RWPE1 (cell line): ENCODE results near the gene SGK1.

ENCODE experiments used
- CTCF ChIA-PET: fragments of 350-600 bp; sonication (Branson Sonifier 250); formaldehyde crosslinking; extraction: SDS; loops from one replicate; lab custom pipeline; 2021; lab: Yijun Ruan, JAX
- POLR2A ChIA-PET: fragments of 400-600 bp; formaldehyde crosslinking; extraction: SDS; loops from one replicate; lab custom pipeline; 2020; ENCODE audit warnings: antibody characterized with exemption; ENCODE audit not compliant: low non-redundant PET; lab: Yijun Ruan, JAX
- DNase-seq: peaks from one replicate; pipeline ENCODE4 v3.0.0; 2012; ENCODE audit warnings: low spot score
- H3K27ac ChIP-seq: fragments of 450-650 bp; 2 replicates; pipeline ENCODE4 v1.5.1; 2017
- CTCF ChIP-seq: fragments of 450-650 bp; conservative IDR thresholded peaks from 2 replicates; pipeline ENCODE4 v1.5.1; 2017; ENCODE audit warnings: low read depth, mild to moderate bottlenecking

Gene SGK1

GRCh38 chr6:134165561-134166201, 152.2 kb downstream of the SGK1 start:
- DNase-seq: no peak
- ChIA-PET POLR2A (no interaction called here), CTCF (interaction anchor here (0.6 kb wide), 1 partner anchor 124 kb away, joined by 3 read pairs; no protein-coding TSS in a partner anchor)

GRCh38 chr6:134164300-134164699, 153.6 kb downstream of the SGK1 start:
- POLR2A ChIA-PET: no interaction called here
- CTCF ChIA-PET: no interaction called here

More at GRCh38 chr6:134165561-134166201, 152.2 kb downstream of the SGK1 start:
- H3K27ac ChIP-seq: no peak overlapping the region
- no peak for TF ChIP-seq CTCF

GRCh38 chr6:134162932-134163331, 155.0 kb downstream of the SGK1 start:
- no peak for TF ChIP-seq CTCF
- H3K27ac ChIP-seq: no peak overlapping the region
- ChIA-PET POLR2A (no interaction called here), CTCF (no interaction called here)
- DNase-seq: no peak

More at GRCh38 chr6:134164300-134164699, 153.6 kb downstream of the SGK1 start:
- DNase-seq: no peak
- no peak overlapping the region for H3K27ac ChIP-seq
- TF ChIP-seq CTCF: no peak

- no peak overlapping the region for H3K27ac ChIP-seq
- peak; percentile 62 for DNase-seq
- no peak for TF ChIP-seq CTCF
- ChIA-PET CTCF (interaction anchor here (0.5 kb wide), 1 partner anchor 713 kb away, joined by 4 read pairs; no protein-coding TSS in a partner anchor), POLR2A (no interaction called here)
Observed at GRCh38 chr6:134161041-134161440, 156.9 kb downstream of the SGK1 start.

- TF ChIP-seq CTCF: no peak
- POLR2A ChIA-PET: no interaction called here
- no peak for DNase-seq
- no peak overlapping the region for H3K27ac ChIP-seq
- CTCF ChIA-PET: interaction anchor here (0.6 to 1.4 kb wide), 4 partner anchors 21 to 826 kb away, joined by 3 to 5 read pairs (median 3); no protein-coding TSS in a partner anchor
Observed at GRCh38 chr6:134152767-134153485, 165.0 kb downstream of the SGK1 start.

DNA sequence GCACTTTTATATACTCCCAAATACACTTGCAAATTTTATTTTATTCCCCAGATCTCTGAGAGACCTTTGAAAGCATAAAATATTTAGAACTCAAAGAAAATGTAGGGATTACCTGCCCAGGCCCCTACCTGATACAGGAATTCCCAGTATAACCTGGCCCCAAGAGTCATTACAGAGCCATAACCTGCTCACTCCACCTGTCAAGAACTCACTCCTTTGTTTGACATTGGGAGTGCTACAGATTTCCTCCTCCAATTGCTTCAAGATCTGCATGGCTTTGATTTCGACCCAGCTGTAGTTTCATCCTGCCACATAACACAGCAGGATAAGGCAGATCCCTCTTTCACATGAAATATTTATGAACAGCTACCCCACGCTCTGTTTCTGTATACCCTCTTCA, 169.3 kb downstream of the SGK1 start:
- no peak for TF ChIP-seq CTCF
- POLR2A ChIA-PET: interaction anchor here (0.5 kb wide), 1 partner anchor 362 kb away, joined by 4 read pairs; no protein-coding TSS in a partner anchor
- CTCF ChIA-PET: interaction anchor here (0.5 to 0.6 kb wide), 2 partner anchors 636 to 870 kb away, joined by 3 to 6 read pairs; no protein-coding TSS in a partner anchor
- no peak for DNase-seq
- no peak overlapping the region for H3K27ac ChIP-seq
